ENCODE data around the gene KHK.
A peak's percentile ranks its signal among the peaks of the same experiment; 100 is the strongest.

The KHK gene

DNA sequence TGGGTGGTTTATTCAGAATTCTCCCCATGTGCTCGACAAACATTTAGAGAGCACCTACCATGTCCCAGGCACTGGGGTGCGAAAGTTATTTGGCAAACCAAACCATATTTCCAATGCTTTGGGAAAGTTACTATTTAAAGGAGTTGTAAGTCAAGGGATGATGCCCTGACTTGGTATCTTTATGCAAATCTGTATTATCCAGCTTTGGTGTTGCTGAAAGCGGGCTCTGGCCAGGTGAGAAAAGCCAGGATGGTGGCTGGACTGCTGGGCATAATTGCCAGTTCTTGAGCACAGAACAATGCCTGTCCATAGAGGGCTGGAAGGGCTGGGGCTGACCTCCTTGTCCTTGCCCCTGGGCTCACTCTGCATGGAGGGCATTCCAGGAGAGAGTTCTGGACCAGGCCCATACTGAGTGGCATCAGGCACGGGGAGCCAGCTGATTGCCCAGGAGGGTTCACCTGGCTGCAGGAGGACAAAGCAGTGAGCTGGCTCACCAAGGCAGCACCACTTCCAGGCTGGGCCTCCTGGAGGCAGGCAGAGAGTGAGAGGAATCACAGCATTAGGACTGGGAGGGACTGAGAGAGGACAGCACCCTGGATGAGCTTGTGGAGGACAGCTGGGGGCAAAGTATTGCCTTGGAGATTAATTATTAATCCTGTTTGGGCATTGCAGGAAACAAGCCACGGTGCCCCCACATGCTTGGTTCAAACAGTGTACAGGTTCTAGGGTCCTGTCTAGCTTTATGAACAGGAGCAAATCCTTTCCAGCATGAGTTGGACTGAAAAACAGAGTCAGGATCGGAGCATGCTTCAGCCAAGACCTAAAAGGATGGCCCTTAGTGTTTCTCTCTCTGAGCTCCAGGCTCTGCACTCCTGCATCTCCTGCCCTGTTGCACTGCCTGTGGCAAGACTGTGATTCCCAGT, 7.1 kb downstream of the KHK start:
- H3K9ac ChIP-seq (ENCODE audit: low read length): no peak overlapping the region
- H3K9me3 ChIP-seq (ENCODE audit: low read length): no peaks in the 10 kb centered on the region
- H3K36me3 ChIP-seq (ENCODE audit: insufficient read depth, low read length): no peaks in the 10 kb centered on the region
- no peak overlapping the region for H3K27ac ChIP-seq (ENCODE audit: low read depth, low read length)
- H3K27me3 ChIP-seq (ENCODE audit: control insufficient read depth in 1 of 2, insufficient read depth in 2 of 2, low read length in 2 of 2): no peaks in the 10 kb centered on the region
- H3K4me1 ChIP-seq (ENCODE audit: insufficient read depth, low read length): peaks cover 9% of the 10 kb centered on the region
- no peak overlapping the region for H3K4me3 ChIP-seq (ENCODE audit: low read depth in 1 of 2, low read length in 2 of 2)

DNA sequence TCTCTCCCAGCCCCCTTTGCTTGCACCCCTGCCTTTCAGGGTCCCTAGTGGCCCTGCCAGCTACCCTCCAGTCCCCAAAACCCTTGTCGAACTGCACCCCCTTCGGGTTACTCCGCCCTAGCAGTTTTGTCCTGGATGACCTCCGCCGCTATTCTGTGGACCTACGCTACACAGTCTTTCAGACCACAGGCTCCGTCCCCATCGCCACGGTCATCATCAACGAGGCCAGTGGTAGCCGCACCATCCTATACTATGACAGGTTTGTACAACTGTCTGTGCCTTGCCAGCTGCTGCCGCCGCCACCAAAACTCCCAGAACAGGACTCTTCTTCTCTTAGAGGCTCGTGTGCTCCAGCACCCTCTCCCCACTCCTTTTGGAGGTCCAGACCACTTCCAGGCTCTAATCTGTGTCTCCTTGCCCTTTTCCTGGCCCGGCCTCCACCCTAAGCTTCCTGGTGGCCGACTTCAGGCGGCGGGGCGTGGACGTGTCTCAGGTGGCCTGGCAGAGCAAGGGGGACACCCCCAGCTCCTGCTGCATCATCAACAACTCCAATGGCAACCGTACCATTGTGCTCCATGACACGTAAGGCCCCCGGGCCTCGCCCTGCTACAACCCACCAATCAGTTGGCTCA, 7.9 kb downstream of the KHK start:
- H3K27ac ChIP-seq (ENCODE audit: low read depth, low read length): no peak overlapping the region
- H3K27me3 ChIP-seq (ENCODE audit: control insufficient read depth in 1 of 2, insufficient read depth in 2 of 2, low read length in 2 of 2): no peaks in the 10 kb centered on the region
- no peak overlapping the region for H3K9ac ChIP-seq (ENCODE audit: low read length)
- no peaks in the 10 kb centered on the region for H3K36me3 ChIP-seq (ENCODE audit: insufficient read depth, low read length)
- H3K4me1 ChIP-seq (ENCODE audit: insufficient read depth, low read length): peaks cover 9% of the 10 kb centered on the region
- no peaks in the 10 kb centered on the region for H3K9me3 ChIP-seq (ENCODE audit: low read length)
- no peak overlapping the region for H3K4me3 ChIP-seq (ENCODE audit: low read depth in 1 of 2, low read length in 2 of 2)

GRCh38 chr2:27095427-27095744, 8.8 kb downstream of the KHK start:
- Histone ChIP-seq H3K4me3 (ENCODE audit: low read depth in 1 of 2, low read length in 2 of 2) (no peak overlapping the region), H3K9ac (ENCODE audit: low read length) (no peak overlapping the region), H3K27me3 (ENCODE audit: control insufficient read depth in 1 of 2, insufficient read depth in 2 of 2, low read length in 2 of 2) (no peaks in the 10 kb centered on the region), H3K9me3 (ENCODE audit: low read length) (no peaks in the 10 kb centered on the region), H3K4me1 (ENCODE audit: insufficient read depth, low read length) (peaks cover 9% of the 10 kb centered on the region), H3K36me3 (ENCODE audit: insufficient read depth, low read length) (no peaks in the 10 kb centered on the region), H3K27ac (ENCODE audit: low read depth, low read length) (no peak overlapping the region)

- no peak overlapping the region for H3K27ac ChIP-seq (ENCODE audit: low read depth, low read length)
- peak overlapping the region; percentile 20 to 58 for H3K4me3 ChIP-seq (ENCODE audit: low read depth in 1 of 2, low read length in 2 of 2)
These were observed 9.4 kb downstream of the KHK start for GRCh38 chr2:27095745-27096651.

DNA sequence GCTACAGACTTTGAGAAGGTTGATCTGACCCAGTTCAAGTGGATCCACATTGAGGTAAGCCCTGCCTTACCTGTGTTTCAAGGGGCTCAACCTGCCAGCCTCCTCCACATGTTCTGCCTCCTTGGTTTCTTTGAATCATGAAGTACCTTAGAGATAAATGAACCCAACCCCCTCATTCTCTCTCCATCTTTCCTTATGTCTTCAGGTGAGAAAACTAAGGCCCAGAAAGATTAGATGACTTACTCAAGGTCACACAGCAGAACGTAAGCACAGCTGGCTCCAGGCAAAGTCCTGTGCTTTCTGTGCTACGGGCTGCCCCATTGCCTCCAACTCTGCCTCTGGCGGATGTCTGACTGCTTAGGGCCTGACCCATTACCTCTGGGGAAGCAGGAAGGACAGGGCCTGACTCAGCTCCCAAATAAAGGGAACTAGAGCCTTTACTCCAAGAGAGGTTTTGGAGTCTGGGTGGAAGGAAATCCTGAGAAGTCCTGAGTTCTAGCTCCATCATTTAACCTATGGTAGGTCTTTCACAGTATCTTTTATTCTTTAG, 10.3 kb downstream of the KHK start:
- peaks cover 9% of the 10 kb centered on the region for H3K4me1 ChIP-seq (ENCODE audit: insufficient read depth, low read length)
- no peak overlapping the region for H3K9ac ChIP-seq (ENCODE audit: low read length)
- no peaks in the 10 kb centered on the region for H3K27me3 ChIP-seq (ENCODE audit: control insufficient read depth in 1 of 2, insufficient read depth in 2 of 2, low read length in 2 of 2)
- H3K9me3 ChIP-seq (ENCODE audit: low read length): no peaks in the 10 kb centered on the region
- H3K36me3 ChIP-seq (ENCODE audit: insufficient read depth, low read length): no peaks in the 10 kb centered on the region
- H3K4me3 ChIP-seq (ENCODE audit: low read depth in 1 of 2, low read length in 2 of 2): peak overlapping the region in 1 of 2 donors; percentile 58
- no peak overlapping the region for H3K27ac ChIP-seq (ENCODE audit: low read depth, low read length)

More at GRCh38 chr2:27095745-27096651, 9.4 kb downstream of the KHK start:
- H3K9ac ChIP-seq (ENCODE audit: low read length): no peak overlapping the region
- peaks cover 9% of the 10 kb centered on the region for H3K4me1 ChIP-seq (ENCODE audit: insufficient read depth, low read length)
- H3K27me3 ChIP-seq (ENCODE audit: control insufficient read depth in 1 of 2, insufficient read depth in 2 of 2, low read length in 2 of 2): no peaks in the 10 kb centered on the region
- no peaks in the 10 kb centered on the region for H3K36me3 ChIP-seq (ENCODE audit: insufficient read depth, low read length)
- H3K9me3 ChIP-seq (ENCODE audit: low read length): no peaks in the 10 kb centered on the region

DNA sequence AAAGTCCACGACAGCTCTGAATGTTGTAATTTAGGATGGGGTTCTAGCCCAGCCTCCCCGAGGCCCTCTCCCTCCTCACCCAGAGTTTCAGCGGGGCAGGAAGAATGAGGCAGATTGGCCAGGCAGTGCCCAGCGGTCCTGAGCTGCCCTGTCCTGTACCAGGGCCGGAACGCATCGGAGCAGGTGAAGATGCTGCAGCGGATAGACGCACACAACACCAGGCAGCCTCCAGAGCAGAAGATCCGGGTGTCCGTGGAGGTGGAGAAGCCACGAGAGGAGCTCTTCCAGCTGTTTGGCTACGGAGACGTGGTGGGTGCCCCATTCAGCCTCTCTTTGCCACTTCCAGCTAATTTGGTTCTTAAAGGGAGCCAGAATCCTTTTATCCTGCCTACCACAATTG, 10.8 kb downstream of the KHK start:
- Histone ChIP-seq H3K9me3 (ENCODE audit: low read length) (no peaks in the 10 kb centered on the region), H3K36me3 (ENCODE audit: insufficient read depth, low read length) (no peaks in the 10 kb centered on the region), H3K4me3 (ENCODE audit: low read depth in 1 of 2, low read length in 2 of 2) (no peak overlapping the region), H3K27me3 (ENCODE audit: control insufficient read depth in 1 of 2, insufficient read depth in 2 of 2, low read length in 2 of 2) (no peaks in the 10 kb centered on the region), H3K9ac (ENCODE audit: low read length) (no peak overlapping the region), H3K4me1 (ENCODE audit: insufficient read depth, low read length) (peaks cover 9% of the 10 kb centered on the region), H3K27ac (ENCODE audit: low read depth, low read length) (no peak overlapping the region)

DNA sequence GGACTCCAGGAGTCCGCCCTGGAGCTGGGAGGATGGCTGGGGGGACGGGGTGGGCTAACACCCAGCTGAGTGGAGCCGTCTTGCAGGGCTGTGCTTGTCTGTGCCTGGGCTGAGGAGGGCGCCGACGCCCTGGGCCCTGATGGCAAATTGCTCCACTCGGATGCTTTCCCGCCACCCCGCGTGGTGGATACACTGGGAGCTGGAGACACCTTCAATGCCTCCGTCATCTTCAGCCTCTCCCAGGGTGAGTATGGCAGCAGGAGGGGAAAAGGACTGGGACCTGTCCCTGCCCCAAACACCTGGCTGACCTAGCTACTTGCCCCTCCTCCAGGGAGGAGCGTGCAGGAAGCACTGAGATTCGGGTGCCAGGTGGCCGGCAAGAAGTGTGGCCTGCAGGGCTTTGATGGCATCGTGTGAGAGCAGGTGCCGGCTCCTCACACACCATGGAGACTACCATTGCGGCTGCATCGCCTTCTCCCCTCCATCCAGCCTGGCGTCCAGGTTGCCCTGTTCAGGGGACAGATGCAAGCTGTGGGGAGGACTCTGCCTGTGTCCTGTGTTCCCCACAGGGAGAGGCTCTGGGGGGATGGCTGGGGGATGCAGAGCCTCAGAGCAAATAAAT, 12.9 kb downstream of the KHK start:
- no peak overlapping the region for H3K27ac ChIP-seq (ENCODE audit: low read depth, low read length)
- no peaks in the 10 kb centered on the region for H3K27me3 ChIP-seq (ENCODE audit: control insufficient read depth in 1 of 2, insufficient read depth in 2 of 2, low read length in 2 of 2)
- H3K4me3 ChIP-seq (ENCODE audit: low read depth in 1 of 2, low read length in 2 of 2): no peak overlapping the region
- no peaks in the 10 kb centered on the region for H3K9me3 ChIP-seq (ENCODE audit: low read length)
- peaks cover 9% of the 10 kb centered on the region for H3K4me1 ChIP-seq (ENCODE audit: insufficient read depth, low read length)
- no peaks in the 10 kb centered on the region for H3K36me3 ChIP-seq (ENCODE audit: insufficient read depth, low read length)
- no peak overlapping the region for H3K9ac ChIP-seq (ENCODE audit: low read length)

- Histone ChIP-seq H3K9me3 (ENCODE audit: low read length) (no peaks in the 10 kb centered on the region), H3K9ac (ENCODE audit: low read length) (no peak overlapping the region), H3K4me3 (ENCODE audit: low read depth in 1 of 2, low read length in 2 of 2) (no peak overlapping the region), H3K36me3 (ENCODE audit: insufficient read depth, low read length) (no peaks in the 10 kb centered on the region), H3K27ac (ENCODE audit: low read depth, low read length) (no peak overlapping the region), H3K27me3 (ENCODE audit: control insufficient read depth in 1 of 2, insufficient read depth in 2 of 2, low read length in 2 of 2) (no peaks in the 10 kb centered on the region), H3K4me1 (ENCODE audit: insufficient read depth, low read length) (peaks cover 9% of the 10 kb centered on the region)
These were observed 13.5 kb downstream of the KHK start for GRCh38 chr2:27100036-27100435.

DNA sequence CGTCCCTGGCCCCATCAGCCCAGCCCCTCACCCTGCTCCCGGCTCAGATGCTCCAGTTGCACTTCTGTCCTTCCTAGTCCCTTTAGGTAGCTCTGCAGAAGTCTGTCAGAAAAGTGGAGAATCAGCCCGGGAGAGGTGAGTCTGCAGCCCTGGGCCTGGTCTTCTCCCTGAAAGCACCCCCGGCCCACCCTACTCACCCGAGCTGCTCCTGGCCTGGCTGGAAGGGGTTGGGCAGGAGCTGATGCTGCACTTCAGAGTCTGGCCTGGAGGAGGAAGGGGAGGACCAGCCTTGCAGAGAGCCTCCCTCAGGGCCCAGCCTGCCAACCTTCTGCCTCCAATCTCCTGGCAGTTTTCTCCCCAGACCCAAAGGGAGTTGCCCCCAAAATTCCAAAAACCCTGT, 15.8 kb downstream of the KHK start:
- H3K9ac ChIP-seq (ENCODE audit: low read length): no peak overlapping the region
- no peaks in the 10 kb centered on the region for H3K36me3 ChIP-seq (ENCODE audit: insufficient read depth, low read length)
- H3K27ac ChIP-seq (ENCODE audit: low read depth, low read length): no peak overlapping the region
- no peaks in the 10 kb centered on the region for H3K4me1 ChIP-seq (ENCODE audit: insufficient read depth, low read length)
- H3K27me3 ChIP-seq (ENCODE audit: control insufficient read depth in 1 of 2, insufficient read depth in 2 of 2, low read length in 2 of 2): no peaks in the 10 kb centered on the region
- H3K4me3 ChIP-seq (ENCODE audit: low read depth in 1 of 2, low read length in 2 of 2): no peak overlapping the region
- H3K9me3 ChIP-seq (ENCODE audit: low read length): no peaks in the 10 kb centered on the region

DNA sequence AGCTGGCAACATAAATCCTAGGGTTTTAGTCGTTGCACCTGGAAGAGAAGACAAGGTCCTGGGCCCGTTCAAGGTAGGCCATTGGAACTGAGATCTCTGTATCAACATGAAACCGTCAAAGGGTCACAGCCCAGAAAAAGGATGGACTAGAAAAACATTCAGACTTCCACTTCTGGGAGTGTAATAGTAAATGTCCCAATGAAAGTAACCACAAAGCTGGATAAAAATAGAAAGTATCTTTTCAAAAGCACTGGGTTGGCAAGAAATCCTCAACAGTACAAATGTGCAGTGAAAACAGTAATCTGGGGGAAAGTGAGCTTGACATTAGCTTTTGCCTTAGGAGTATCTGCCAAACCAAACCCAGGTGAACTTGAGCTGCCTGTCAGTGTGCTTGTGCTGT, 19.4 kb downstream of the KHK start:
- H3K9me3 ChIP-seq (ENCODE audit: low read length): no peaks in the 10 kb centered on the region
- H3K9ac ChIP-seq (ENCODE audit: low read length): no peak overlapping the region
- no peaks in the 10 kb centered on the region for H3K4me1 ChIP-seq (ENCODE audit: insufficient read depth, low read length)
- H3K36me3 ChIP-seq (ENCODE audit: insufficient read depth, low read length): no peaks in the 10 kb centered on the region
- H3K27ac ChIP-seq (ENCODE audit: low read depth, low read length): no peak overlapping the region
- H3K4me3 ChIP-seq (ENCODE audit: low read depth in 1 of 2, low read length in 2 of 2): no peak overlapping the region
- H3K27me3 ChIP-seq (ENCODE audit: control insufficient read depth in 1 of 2, insufficient read depth in 2 of 2, low read length in 2 of 2): no peaks in the 10 kb centered on the region

DNA sequence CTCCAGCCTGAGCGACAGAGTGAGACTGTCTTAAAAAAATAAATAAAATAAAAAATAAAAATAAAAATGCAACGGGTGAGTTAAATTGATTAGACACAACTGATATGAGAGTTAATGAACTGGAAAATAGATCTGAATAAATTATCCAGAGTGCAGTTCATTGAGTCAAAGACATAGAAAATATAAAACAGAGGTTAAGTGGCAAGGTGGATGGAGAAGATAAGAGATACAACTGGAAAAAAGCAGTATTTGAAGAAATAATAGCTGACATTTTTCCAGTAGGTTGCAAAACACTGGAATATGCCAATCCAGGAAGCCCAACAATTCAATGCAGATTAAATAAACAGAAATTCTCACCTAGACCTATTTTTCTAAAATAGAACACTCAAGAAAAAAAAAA, 21.6 kb downstream of the KHK start:
- no peaks in the 10 kb centered on the region for H3K4me1 ChIP-seq (ENCODE audit: insufficient read depth, low read length)
- H3K36me3 ChIP-seq (ENCODE audit: insufficient read depth, low read length): no peaks in the 10 kb centered on the region
- H3K27me3 ChIP-seq (ENCODE audit: control insufficient read depth in 1 of 2, insufficient read depth in 2 of 2, low read length in 2 of 2): no peaks in the 10 kb centered on the region
- H3K9ac ChIP-seq (ENCODE audit: low read length): no peak overlapping the region
- no peak overlapping the region for H3K27ac ChIP-seq (ENCODE audit: low read depth, low read length)
- no peak overlapping the region for H3K4me3 ChIP-seq (ENCODE audit: low read depth in 1 of 2, low read length in 2 of 2)
- H3K9me3 ChIP-seq (ENCODE audit: low read length): no peaks in the 10 kb centered on the region

Measured in muscle layer of colon (tissue), 2 donors.